ENCODE data around the gene MICAL2.

Gene MICAL2

DNA sequence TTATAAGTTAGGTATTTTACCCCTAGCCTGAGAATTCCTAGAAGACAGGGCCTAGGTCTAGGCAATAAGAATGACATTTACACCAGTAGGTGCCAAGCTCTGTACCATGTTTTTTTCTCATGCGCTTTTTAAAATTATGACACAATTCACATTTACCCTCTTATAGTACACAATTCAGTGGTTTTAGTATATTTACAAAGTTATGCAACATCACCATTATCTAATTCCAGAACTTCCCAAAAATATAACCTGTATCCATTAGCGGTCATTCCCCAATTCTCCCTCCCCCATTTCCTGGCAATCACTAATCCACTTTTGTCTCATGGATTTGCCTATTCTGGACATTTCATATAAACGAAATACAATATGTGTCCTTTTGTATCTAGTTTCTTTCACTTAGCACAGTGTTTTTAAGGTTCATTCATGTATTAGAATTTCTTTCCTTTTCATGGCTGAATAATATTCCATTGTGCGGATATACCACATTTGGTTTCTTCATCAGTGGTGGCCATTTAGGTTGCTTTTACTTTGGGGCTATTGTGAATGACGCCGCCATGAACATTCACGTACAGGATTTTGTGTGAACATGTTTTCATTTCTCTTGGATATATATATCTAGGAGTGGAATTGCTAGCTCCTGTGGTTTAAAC lies 92.4 kb downstream of the MICAL2 start:
- no peak overlapping the region for H3K4me2 ChIP-seq (ENCODE audit: low read length)
- no peaks in the 10 kb centered on the region for H3K79me2 ChIP-seq (ENCODE audit: low read length)
- H3K4me1 ChIP-seq (ENCODE audit: low read length) = peaks cover 27% of the 10 kb centered on the region
- no peak overlapping the region for H3K27ac ChIP-seq (ENCODE audit: low read length)
- no peak overlapping the region for H3K9ac ChIP-seq (ENCODE audit: low read length)
- H3K27me3 ChIP-seq (ENCODE audit: low read depth, low read length) = peaks cover 4% of the 10 kb centered on the region; the same call in 1 of the 2 replicates
- no peaks in the 10 kb centered on the region for H3K36me3 ChIP-seq (replicated peaks; ENCODE audit: low read depth, low read length)
- TF ChIP-seq EZH2phosphoT487 (IDR thresholded peaks at IDR 0.05; ENCODE audit: low read depth) = no peak
- TF ChIP-seq, protein P1, sequence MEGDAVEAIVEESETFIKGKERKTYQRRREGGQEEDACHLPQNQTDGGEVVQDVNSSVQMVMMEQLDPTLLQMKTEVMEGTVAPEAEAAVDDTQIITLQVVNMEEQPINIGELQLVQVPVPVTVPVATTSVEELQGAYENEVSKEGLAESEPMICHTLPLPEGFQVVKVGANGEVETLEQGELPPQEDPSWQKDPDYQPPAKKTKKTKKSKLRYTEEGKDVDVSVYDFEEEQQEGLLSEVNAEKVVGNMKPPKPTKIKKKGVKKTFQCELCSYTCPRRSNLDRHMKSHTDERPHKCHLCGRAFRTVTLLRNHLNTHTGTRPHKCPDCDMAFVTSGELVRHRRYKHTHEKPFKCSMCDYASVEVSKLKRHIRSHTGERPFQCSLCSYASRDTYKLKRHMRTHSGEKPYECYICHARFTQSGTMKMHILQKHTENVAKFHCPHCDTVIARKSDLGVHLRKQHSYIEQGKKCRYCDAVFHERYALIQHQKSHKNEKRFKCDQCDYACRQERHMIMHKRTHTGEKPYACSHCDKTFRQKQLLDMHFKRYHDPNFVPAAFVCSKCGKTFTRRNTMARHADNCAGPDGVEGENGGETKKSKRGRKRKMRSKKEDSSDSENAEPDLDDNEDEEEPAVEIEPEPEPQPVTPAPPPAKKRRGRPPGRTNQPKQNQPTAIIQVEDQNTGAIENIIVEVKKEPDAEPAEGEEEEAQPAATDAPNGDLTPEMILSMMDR (IDR thresholded peaks at IDR 0.05; ENCODE audit: low read depth, low read length) = no peak
- no peak overlapping the region for H3K4me3 ChIP-seq (ENCODE audit: low read length)
- no peaks in the 10 kb centered on the region for H4K20me1 ChIP-seq (ENCODE audit: insufficient read depth, low read length)
- H3K9me3 ChIP-seq (ENCODE audit: insufficient read depth, low read length) = no peaks in the 10 kb centered on the region
- H2AFZ ChIP-seq (ENCODE audit: low read depth, low read length) = no peak overlapping the region

DNA sequence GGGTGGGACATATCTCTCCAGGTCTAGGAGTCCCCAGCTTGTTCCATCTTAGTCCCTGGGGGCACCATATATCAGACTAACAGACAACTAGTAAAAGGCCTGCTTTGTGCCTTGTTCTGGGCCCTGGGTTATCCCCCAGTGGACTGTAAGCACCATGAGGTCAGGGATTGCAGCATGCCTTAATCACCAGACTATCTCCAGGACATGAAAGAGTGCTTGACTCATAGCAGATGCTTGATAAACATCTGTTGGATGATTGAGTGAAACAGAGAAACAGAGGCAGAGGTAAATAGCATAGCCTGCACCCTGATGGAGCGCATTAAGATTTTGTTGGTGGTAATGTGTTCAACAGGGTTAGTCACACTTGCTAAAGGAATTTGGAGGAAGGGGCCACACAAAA lies 94.1 kb downstream of the MICAL2 start:
- no peak overlapping the region for H3K9ac ChIP-seq (ENCODE audit: low read length)
- no peak overlapping the region for H3K4me2 ChIP-seq (ENCODE audit: low read length)
- no peaks in the 10 kb centered on the region for H3K79me2 ChIP-seq (ENCODE audit: low read length)
- TF ChIP-seq EZH2phosphoT487 (IDR thresholded peaks at IDR 0.05; ENCODE audit: low read depth) = no peak
- TF ChIP-seq, protein P1 (IDR thresholded peaks at IDR 0.05; ENCODE audit: low read depth, low read length) = no peak
- H3K4me1 ChIP-seq (ENCODE audit: low read length) = peaks cover 10% of the 10 kb centered on the region
- no peak overlapping the region for H3K27ac ChIP-seq (ENCODE audit: low read length)
- H4K20me1 ChIP-seq (ENCODE audit: insufficient read depth, low read length) = no peaks in the 10 kb centered on the region
- H3K27me3 ChIP-seq (ENCODE audit: low read depth, low read length) = 0 out of 2 replicates have a peak, but pooled peaks cover 5% of the 10 kb centered on the region
- no peak overlapping the region for H2AFZ ChIP-seq (ENCODE audit: low read depth, low read length)
- no peak overlapping the region for H3K4me3 ChIP-seq (ENCODE audit: low read length)
- no peaks in the 10 kb centered on the region for H3K36me3 ChIP-seq (replicated peaks; ENCODE audit: low read depth, low read length)
- H3K9me3 ChIP-seq (ENCODE audit: insufficient read depth, low read length) = no peaks in the 10 kb centered on the region

DNA sequence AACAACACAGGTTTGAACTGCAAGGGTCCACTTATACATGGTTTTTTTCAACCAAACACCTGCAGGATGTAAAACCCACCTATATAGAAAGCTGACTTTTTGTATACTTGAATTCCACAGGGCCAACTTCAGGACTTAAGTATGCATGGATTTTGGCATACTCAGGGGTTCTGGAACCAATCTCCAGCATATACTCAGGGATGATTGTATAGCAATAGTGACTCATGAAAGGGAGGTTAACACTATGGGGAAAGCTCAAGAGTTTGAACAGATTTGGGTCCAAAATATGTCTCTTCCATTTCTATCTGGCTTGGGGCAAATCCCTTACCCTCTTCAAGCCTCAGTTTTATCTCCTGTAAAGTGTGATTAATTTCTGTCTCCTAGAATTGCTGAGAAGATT lies 94.9 kb downstream of the MICAL2 start:
- no peak overlapping the region for H3K4me2 ChIP-seq (ENCODE audit: low read length)
- H3K27me3 ChIP-seq (ENCODE audit: low read depth, low read length) = 0 out of 2 replicates have a peak, but pooled peaks cover 5% of the 10 kb centered on the region
- H3K36me3 ChIP-seq (replicated peaks; ENCODE audit: low read depth, low read length) = no peaks in the 10 kb centered on the region
- no peaks in the 10 kb centered on the region for H3K9me3 ChIP-seq (ENCODE audit: insufficient read depth, low read length)
- H3K79me2 ChIP-seq (ENCODE audit: low read length) = no peaks in the 10 kb centered on the region
- H3K4me1 ChIP-seq (ENCODE audit: low read length) = peaks cover 2% of the 10 kb centered on the region; the same call in 1 of the 2 replicates
- H4K20me1 ChIP-seq (ENCODE audit: insufficient read depth, low read length) = no peaks in the 10 kb centered on the region
- no peak overlapping the region for H3K4me3 ChIP-seq (ENCODE audit: low read length)
- no peak overlapping the region for H3K9ac ChIP-seq (ENCODE audit: low read length)
- no peak overlapping the region for H3K27ac ChIP-seq (ENCODE audit: low read length)
- H2AFZ ChIP-seq (ENCODE audit: low read depth, low read length) = no peak overlapping the region
- TF ChIP-seq, protein P1 (IDR thresholded peaks at IDR 0.05; ENCODE audit: low read depth, low read length) = no peak
- no peak for TF ChIP-seq EZH2phosphoT487 (IDR thresholded peaks at IDR 0.05; ENCODE audit: low read depth)

DNA sequence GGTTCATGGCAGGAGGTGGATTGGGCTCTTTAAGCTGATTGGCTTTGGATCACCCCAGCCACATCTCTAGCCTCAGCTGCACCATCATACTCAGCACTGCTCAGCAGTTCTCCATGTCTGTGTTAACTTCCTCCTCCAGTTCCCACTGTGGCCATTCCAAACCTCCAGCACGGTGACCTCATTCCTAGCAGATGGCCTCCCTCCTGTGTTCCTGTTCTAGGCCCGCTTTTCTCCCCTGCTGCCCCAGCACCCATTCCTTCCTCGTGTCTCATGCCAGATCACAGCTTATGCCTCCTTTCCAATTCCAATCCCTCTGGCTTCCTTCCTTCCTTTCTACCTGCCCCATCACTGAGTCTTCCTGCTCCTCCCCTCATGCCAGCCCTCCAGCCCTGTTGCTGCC lies 96.1 kb downstream of the MICAL2 start:
- H3K4me2 ChIP-seq (ENCODE audit: low read length) = no peak overlapping the region
- H3K36me3 ChIP-seq (replicated peaks; ENCODE audit: low read depth, low read length) = no peaks in the 10 kb centered on the region

More for the DNA sequence above, 96.1 kb downstream of the MICAL2 start:
- peaks cover 2% of the 10 kb centered on the region; the same call in 1 of the 2 replicates for H3K4me1 ChIP-seq (ENCODE audit: low read length)
- H3K9ac ChIP-seq (ENCODE audit: low read length) = no peak overlapping the region
- H3K79me2 ChIP-seq (ENCODE audit: low read length) = no peaks in the 10 kb centered on the region
- H2AFZ ChIP-seq (ENCODE audit: low read depth, low read length) = no peak overlapping the region
- 0 out of 2 replicates have a peak, but pooled peaks cover 5% of the 10 kb centered on the region for H3K27me3 ChIP-seq (ENCODE audit: low read depth, low read length)
- no peaks in the 10 kb centered on the region for H4K20me1 ChIP-seq (ENCODE audit: insufficient read depth, low read length)
- no peak for TF ChIP-seq EZH2phosphoT487 (IDR thresholded peaks at IDR 0.05; ENCODE audit: low read depth)
- TF ChIP-seq, protein P1 (IDR thresholded peaks at IDR 0.05; ENCODE audit: low read depth, low read length) = no peak
- no peaks in the 10 kb centered on the region for H3K9me3 ChIP-seq (ENCODE audit: insufficient read depth, low read length)
- H3K27ac ChIP-seq (ENCODE audit: low read length) = no peak overlapping the region
- no peak overlapping the region for H3K4me3 ChIP-seq (ENCODE audit: low read length)
